ENCODE results near the gene ALPP. TPM values are rescaled to one million over a fixed set of nuclear protein-coding genes. Genes with fewer than 3 reads are reported as not detected.
"Not testable (repeated sequence)": the region's sequence is repeated elsewhere in the genome, so short reads cannot be mapped to it uniquely, and the experiment has no call there.

The ALPP gene
- total RNA-seq, 4 donors from 2014 or later: not detected

DNA sequence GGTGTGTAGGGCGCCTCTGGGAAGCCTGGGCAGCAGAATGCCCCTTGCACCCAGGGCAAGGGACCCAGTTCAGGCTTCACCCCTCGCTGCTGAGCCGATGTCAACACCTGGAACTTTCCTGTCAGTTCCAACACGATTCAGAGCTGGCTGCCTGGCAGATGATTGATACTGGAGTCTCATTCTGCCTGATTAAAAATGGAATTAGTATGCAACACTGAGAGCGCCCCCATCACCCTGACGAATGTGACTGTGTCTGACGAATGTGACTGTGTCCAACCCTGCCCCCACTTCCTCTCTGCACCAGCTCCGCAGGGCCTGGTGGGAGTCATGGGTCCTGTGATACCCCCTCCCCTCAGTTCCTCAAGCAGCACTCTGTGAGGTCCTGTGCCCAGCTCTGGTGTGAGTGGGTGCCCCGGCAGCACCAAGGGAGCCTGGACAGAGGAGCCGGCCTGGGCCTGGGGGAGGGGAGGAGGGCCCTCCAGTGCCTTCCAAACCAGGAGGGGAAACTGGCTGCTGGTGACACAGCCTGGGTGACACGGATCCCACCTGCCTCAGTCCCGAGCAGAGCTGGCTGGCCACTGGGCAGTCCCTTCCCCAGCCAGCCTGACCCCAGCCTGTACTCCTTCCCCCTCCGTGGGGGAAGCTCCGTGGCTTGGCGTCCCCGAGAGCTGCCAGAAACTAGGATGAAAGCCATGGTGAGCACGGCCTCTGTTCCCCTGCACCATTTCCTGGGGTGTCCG lies 41.4 kb upstream of the ALPP start:
- H3K4me3 ChIP-seq: no peak overlapping the region
- H3K36me3 ChIP-seq: peaks cover 0 to 5% (median 0%) of the 10 kb centered on the region in 3 donors
- H3K4me1 ChIP-seq: no peaks in the 10 kb centered on the region
- H3K27me3 ChIP-seq: no peaks in the 10 kb centered on the region
- TF ChIP-seq POLR2A (IDR thresholded peaks at IDR 0.05) (no peak), CTCF (IDR thresholded peaks at IDR 0.05) (no peak)
- H3K9me3 ChIP-seq: no peaks in the 10 kb centered on the region
- peak in 2 of 3 donors; percentile 29 to 39 for DNase-seq
- no peak overlapping the region for H3K27ac ChIP-seq

GRCh38 chr2:232338094-232338758 lies 40.3 kb upstream of the ALPP start:
- not testable (repeated sequence) for H3K4me3 ChIP-seq, H3K36me3 ChIP-seq, H3K27ac ChIP-seq, H3K4me1 ChIP-seq, H3K9me3 ChIP-seq, H3K27me3 ChIP-seq
- peak in 1 of 3 donors; percentile 15 for DNase-seq

GRCh38 chr2:232338759-232339106 lies 39.8 kb upstream of the ALPP start:
- Histone ChIP-seq H3K9me3 (no peaks in the 10 kb centered on the region), H3K4me3 (no peak overlapping the region), H3K4me1 (no peaks in the 10 kb centered on the region), H3K27me3 (no peaks in the 10 kb centered on the region), H3K27ac (no peak overlapping the region), H3K36me3 (peaks cover 0 to 5% (median 0%) of the 10 kb centered on the region in 3 donors)
- no peak for DNase-seq
- TF ChIP-seq POLR2A (IDR thresholded peaks at IDR 0.05) (no peak), CTCF (IDR thresholded peaks at IDR 0.05) (no peak)

DNA sequence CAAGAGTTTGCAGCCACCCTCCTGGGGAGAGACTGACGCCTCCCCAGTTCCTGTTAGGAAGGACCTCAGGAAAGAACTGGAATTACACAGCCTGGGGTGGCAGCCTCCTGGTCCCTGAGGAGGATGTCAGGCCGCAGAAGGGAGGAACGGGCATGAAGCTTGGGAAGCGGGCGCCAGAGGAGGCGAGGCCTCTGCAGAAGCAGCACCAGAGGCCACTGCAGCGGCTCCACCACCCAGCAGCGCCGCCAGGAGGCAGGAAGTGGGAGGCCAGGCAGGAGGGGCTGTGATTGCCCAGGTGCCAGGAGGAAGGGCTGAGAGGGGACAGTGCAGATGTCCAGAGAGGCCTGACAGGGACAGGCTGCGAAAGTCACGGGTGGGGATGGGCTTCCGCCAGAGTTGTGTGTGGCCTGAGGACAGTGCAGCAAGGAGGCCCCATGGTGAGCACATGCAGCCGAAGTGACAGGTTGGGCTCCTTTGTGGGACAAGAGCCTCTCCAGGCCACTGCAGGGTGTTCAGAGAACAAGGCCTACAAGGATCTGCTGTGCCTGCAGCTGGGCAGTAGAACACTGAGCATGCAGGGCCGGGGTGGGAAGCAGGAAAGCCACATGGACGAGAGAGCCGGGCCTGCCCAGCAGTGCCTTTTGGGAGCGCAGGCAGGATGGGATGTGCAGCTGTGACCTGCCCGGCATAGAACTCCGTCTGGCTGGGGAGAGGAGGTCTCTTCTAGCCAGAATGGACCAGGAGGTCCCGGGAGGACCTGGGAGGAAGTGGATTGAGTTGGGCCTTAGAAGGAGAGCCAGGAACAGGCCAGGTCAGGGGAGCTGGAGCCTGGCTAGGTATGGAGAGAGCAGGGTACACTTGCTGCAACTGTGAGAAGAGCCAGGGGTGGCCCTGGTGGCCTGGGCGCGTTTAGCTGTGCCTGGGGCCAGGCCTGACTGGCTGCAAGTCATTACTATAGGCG lies 39.1 kb upstream of the ALPP start:
- Histone ChIP-seq H3K27me3 (no peaks in the 10 kb centered on the region), H3K36me3 (no peaks in the 10 kb centered on the region), H3K4me1 (no peaks in the 10 kb centered on the region), H3K9me3 (no peaks in the 10 kb centered on the region), H3K4me3 (no peak overlapping the region), H3K27ac (no peak overlapping the region)
- TF ChIP-seq CTCF (IDR thresholded peaks at IDR 0.05): no peak
- no peak for TF ChIP-seq POLR2A (IDR thresholded peaks at IDR 0.05)
- peak in 1 of 3 donors; percentile 41 for DNase-seq

GRCh38 chr2:232340171-232340935 lies 38.2 kb upstream of the ALPP start:
- Histone ChIP-seq H3K27me3 (no peaks in the 10 kb centered on the region), H3K36me3 (no peaks in the 10 kb centered on the region), H3K9me3 (no peaks in the 10 kb centered on the region), H3K4me1 (no peaks in the 10 kb centered on the region), H3K4me3 (no peak overlapping the region), H3K27ac (no peak overlapping the region)
- peak in 1 of 3 donors; percentile 24 for DNase-seq
- TF ChIP-seq CTCF (IDR thresholded peaks at IDR 0.05) (no peak), POLR2A (IDR thresholded peaks at IDR 0.05) (no peak)

Data from Peyer's patch (tissue), 4 donors.